NCI-H226 (cell line): ENCODE results near the gene NTMT1.
"Not testable (repeated sequence)": the region's sequence is repeated elsewhere in the genome, so short reads cannot be mapped to it uniquely, and the experiment has no call there.

ENCODE experiments used
- DNase-seq: peaks from one replicate; pipeline ENCODE4 v3.0.0-alpha.2; 2015

Gene NTMT1

DNA sequence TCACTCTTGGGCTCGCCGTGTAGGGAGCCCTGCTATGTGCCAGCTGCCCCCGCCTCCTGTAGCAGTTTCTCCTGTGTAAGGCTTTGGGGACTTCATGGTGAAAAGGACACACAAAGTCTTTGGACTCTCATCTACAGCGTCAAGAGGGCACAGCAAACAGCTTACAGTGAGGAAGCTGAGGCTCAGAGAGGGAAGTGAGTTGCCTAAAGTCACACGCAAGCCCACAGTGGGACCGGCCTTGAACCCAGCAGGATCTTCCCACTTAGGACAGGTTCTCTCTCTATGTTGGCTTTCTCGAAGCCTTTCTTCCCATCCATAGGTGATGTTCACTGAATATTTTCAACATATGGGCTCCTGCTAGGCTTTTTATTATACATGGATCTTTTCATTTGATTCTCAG, 29.7 kb downstream of the NTMT1 start:
- no peak for DNase-seq

- DNase-seq: no peak
Measured at GRCh38 chr9:129656795-129657390, 30.9 kb downstream of the NTMT1 start.

DNA sequence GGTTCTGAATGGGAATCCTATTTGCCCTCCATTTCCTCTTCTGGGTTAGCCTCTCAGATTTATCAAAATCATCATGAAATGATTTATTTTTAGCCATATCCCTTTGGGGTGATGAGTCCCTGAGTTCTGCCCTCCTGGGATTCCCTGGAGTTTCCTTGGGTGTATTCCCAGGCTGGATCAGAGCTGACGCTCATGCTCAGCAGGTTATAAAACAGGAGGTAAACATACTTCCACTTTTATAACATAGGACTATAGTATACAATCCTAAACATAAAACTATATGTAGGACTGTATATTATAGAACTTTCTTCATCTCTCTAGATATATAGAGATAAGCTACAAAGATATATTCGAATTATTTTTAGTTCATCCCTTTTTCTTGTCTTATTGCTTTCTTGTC, 35.1 kb downstream of the NTMT1 start:
- no peak for DNase-seq

GRCh38 chr9:129662239-129662638, 36.3 kb downstream of the NTMT1 start:
- DNase-seq: not testable (repeated sequence)

GRCh38 chr9:129664746-129665388, 38.9 kb downstream of the NTMT1 start:
- DNase-seq: no peak

- DNase-seq: no peak
Measured at GRCh38 chr9:129665389-129665775, 39.4 kb downstream of the NTMT1 start, which contains the start of gene PRRX2. TSS of gene PRRX2 (plus strand) at chr9:129665647. CDS start at chr9:129665868, 221 bp downstream.

DNA sequence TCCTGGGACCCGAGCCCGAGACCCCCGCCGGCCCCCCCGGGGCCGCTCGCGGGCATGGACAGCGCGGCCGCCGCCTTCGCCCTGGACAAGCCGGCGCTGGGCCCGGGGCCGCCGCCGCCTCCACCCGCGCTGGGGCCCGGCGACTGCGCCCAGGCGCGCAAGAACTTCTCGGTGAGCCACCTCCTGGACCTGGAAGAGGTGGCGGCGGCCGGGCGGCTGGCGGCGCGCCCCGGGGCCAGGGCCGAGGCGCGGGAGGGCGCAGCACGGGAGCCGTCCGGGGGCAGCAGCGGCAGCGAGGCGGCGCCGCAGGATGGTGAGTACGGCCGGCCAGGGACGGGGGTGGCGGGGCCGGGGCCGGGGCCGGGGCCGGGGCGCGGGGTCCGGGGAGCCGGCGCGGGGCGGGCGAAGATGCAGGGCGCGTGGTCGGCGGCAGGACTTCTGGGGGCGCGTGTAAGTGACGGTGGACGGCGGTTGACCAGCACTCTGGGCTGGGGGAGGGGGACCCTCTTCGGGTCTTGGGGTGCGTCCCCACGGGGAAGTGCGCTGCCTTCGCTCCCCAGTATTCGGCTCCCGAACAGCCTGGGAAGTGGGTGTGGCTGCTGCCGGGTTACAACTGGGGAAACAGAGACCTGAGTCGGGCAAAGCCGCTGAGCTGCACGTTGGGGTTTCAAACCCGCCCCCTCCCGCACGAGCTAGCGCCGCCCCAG, 40.0 kb downstream of the NTMT1 start:
- DNase-seq: no peak

GRCh38 chr9:129666575-129666974, 40.6 kb downstream of the NTMT1 start:
- DNase-seq: no peak

DNA sequence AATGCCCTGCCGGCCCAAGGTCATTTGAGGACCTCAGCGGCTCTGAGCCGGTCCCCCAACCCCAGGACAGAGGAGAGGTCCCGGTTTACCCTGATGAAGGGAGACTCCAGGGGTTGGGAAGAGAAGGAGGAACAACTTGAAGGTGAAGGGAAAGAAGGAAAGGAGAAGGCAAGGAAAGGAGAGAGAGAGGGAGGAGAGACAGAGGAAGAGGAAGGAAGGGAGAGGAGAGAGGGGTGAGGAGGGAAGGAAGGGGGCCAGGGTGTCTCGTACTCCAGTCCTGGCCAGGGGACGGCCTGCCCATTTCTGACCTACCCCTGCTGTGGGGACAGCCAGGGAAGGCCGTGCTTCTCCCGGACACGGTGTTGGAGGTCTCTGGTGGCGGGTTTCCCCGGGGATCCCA, 41.4 kb downstream of the NTMT1 start:
- no peak for DNase-seq

GRCh38 chr9:129667850-129668249, 41.9 kb downstream of the NTMT1 start:
- no peak for DNase-seq

- DNase-seq: no peak
Measured at GRCh38 chr9:129669141-129669718, 43.3 kb downstream of the NTMT1 start.

GRCh38 chr9:129669946-129670345, 44.0 kb downstream of the NTMT1 start:
- DNase-seq: no peak

GRCh38 chr9:129671065-129671464, 45.1 kb downstream of the NTMT1 start:
- DNase-seq: no peak

DNA sequence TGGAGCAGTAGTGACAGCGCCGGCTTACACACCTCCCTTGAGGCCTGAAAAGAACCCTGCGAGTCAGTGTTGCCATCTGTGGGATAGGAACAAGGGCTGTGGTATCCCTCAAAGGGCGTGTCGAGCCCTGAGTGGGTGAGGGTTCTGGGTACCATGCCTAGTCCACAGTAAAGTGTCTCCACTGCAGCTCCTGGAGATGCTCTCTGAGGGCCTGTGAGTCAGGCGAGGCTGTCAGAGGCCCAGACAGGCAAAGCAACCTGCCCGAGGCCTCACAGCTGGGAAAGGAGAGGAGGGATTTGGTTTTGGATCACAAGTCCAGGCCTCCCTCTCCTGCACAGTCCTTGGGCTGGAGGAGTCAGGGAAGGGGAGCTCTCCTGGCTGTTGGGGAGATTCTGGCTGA, 45.6 kb downstream of the NTMT1 start:
- no peak for DNase-seq

DNA sequence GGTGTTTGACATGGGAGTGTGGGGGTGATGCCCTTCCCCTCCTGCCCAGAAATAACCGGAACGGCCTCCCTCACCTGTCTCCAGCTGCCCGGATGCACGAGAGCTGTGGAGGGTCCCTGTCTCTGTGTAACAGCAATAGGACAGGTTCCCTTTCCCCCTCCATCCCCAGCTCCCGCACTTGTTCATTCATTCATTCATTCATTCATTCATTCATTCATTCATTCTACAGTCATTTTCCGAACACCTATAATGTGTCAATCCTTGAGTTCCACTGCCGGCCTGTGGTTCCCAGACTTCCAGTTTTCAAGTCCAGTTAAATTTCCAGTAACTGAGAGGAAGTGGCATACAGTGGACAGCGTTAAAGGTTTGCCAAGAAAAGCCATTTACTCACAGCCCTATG, 46.7 kb downstream of the NTMT1 start:
- no peak for DNase-seq

DNA sequence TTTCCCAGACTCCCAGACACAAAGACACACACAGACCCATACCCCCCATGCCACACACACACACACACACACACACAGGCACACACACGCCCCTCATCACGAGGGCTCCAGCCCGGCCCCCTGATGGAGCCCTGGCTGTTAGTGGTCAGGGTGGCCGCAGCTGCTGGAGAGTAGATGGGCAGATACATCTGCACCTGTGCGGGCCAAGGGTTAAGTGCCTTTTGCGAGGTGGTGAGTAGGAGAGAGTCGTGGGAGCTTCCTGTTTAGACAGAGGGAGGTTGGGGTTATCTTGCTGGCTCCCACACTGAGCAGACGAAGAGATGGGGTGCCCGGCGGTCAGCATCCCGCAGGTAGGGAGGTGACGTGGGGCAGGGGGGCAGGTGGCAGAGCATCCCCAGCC, 47.6 kb downstream of the NTMT1 start:
- DNase-seq: no peak

GRCh38 chr9:129674229-129674628, 48.3 kb downstream of the NTMT1 start:
- DNase-seq: no peak

- no peak for DNase-seq
Measured at GRCh38 chr9:129675620-129676019, 49.7 kb downstream of the NTMT1 start.

DNA sequence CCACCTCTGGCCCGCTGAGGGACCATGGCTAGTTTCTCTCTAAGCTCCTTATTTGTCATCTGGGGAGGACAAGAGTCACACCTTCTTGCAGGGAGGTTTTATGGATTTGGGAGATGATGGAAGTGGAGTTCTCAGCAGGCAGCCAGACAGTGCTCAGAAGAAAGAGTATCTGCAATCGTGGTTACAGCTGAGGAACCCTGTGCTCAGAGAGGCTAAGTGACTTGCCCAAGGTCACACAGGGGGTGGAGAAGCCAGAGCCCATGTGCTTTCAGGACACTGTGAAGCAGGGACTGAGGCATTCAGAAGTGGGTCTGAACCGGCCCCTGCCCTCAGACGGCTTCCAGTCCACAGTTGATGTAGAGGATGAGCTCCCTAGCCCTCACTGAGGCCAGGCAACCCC, 50.3 kb downstream of the NTMT1 start:
- DNase-seq: no peak

DNA sequence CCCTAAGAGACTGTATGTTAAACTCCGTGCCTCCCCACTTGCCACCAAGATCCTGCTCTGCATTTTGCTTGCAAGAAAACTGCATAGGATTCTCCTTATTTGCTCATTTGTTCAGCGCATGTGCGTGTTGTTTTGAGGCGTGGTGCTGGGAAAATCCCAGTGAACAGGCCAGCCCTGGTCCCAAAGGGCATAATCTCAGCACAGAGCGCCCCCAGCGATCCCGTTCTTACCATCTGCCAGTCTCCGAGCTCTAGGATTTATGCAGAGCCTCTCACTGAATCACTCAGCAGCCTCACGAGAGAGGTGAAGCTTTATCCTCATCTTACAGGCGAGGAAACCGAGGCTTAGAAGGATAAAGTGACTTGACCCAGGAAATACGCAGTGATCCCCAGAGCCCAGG, 51.0 kb downstream of the NTMT1 start:
- DNase-seq: no peak

GRCh38 chr9:129677456-129677855, 51.5 kb downstream of the NTMT1 start:
- DNase-seq: no peak

GRCh38 chr9:129678844-129679243, 52.9 kb downstream of the NTMT1 start:
- no peak for DNase-seq

GRCh38 chr9:129679537-129679936, 53.6 kb downstream of the NTMT1 start:
- DNase-seq: no peak

DNA sequence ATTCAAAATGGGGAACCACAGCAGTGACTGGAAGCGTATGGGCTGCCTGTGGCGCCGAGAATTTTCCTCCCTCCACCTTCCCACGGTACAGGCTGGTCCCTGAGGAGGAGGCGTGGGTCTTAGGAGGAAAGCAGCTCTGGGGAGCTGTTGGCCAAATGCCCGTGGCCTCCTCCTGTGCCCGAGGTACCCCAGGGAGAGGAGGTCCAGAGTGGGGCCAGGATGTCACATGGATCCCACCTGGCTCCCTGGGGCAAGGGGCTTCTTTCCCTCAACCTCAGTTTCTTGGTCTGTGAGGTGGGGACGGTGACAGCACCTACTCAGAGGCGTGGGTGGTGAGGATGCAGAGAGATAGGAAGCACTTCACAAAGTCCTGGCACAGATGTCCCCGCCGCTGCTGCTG, 56.0 kb downstream of the NTMT1 start:
- no peak for DNase-seq
